ENCODE data around the gene VPS13C.

- TF ChIP-seq CTCF (conservative IDR thresholded peaks at IDR 0.05) (no peak), EZH2 (IDR thresholded peaks at IDR 0.05; ENCODE audit: low read depth) (no peak)
These were observed 239.3 kb downstream of the VPS13C start for GRCh38 chr15:61820951-61821350.
